Sigmoid colon (tissue), 7 donors: ENCODE measurements around the gene RASD1. TPM values are rescaled to one million over a fixed set of nuclear protein-coding genes. Genes with fewer than 3 reads are reported as not detected.

Experiments
- DNase-seq: peaks from one replicate; pipeline ENCODE4 v3.0.0-alpha.2; 2019
- H3K27ac ChIP-seq, 4 donors: fragments of 200-600 bp; sonication (generic); one replicate each; pipeline ENCODE4 v1.5.1; 2016 to 2019; ENCODE audit warnings: mild to moderate bottlenecking in 1 of 4
- H3K27me3 ChIP-seq, 3 donors: fragments of 200-600 bp; sonication (generic); one replicate each; pipeline ENCODE4 v1.5.1; 2019; ENCODE audit warnings: mild to moderate bottlenecking in 1 of 3
- H3K36me3 ChIP-seq, 4 donors: fragments of 200-600 bp; sonication (generic); one replicate each; pipeline ENCODE4 v1.5.1; 2016 to 2019
- H3K4me1 ChIP-seq, 4 donors: fragments of 200-600 bp; sonication (generic); one replicate each; pipeline ENCODE4 v1.5.1; 2017 to 2019
- H3K4me3 ChIP-seq, 4 donors: fragments of 200-600 bp; sonication (generic); one replicate each; pipeline ENCODE4 v1.5.1; 2017 to 2019; ENCODE audit warnings: mild to moderate bottlenecking in 2 of 4, moderate library complexity in 1 of 4
- H3K9me3 ChIP-seq, 4 donors: fragments of 200-600 bp in 3 of 4; sonication (generic) in 3 of 4; one replicate each; pipeline versions ENCODE4 v1.5.1 to v1.6.1; 2013 to 2019
- CTCF ChIP-seq, 4 experiments: fragments of 450-650 bp in 3 of 4; fragments of 200-600 bp in 1 of 4; IDR thresholded peaks; one replicate each; pipeline ENCODE4 v1.5.1; 2016 to 2019; ENCODE audit warnings: antibody characterized with exemption in 4 of 4, mild to moderate bottlenecking in 3 of 4, moderate library complexity in 2 of 4
- EP300 ChIP-seq, 4 donors: sonication (generic); formaldehyde crosslinking; IDR thresholded peaks; one replicate each; pipeline ENCODE4 v1.6.1; 2017; ENCODE audit warnings: antibody characterized with exemption in 4 of 4
- POLR2A ChIP-seq, 2 donors: fragments of 450-650 bp; IDR thresholded peaks; one replicate each; pipeline ENCODE4 v1.6.1; 2016; ENCODE audit warnings: antibody characterized with exemption in 2 of 2, mild to moderate bottlenecking in 2 of 2, moderate library complexity in 2 of 2
- POLR2AphosphoS5 ChIP-seq, 4 donors: sonication (generic); formaldehyde crosslinking; IDR thresholded peaks; one replicate each; pipeline ENCODE4 v1.6.1; 2017; ENCODE audit warnings: antibody characterized with exemption in 4 of 4
- WGBS, 2 donors: extraction: QIAGEN DNeasy Blood & Tissue Kit; methylation state at CpG; one replicate each; pipeline ENCODE4 v1.1.7; 2013; 5-methylcytosine and 5-hydroxymethylcytosine counted together
- intact Hi-C: fragments of 100-400 bp; cut with DNase I; formaldehyde crosslinking; loops from one replicate; pipeline ENCODE4 v1.15.1; 2023
- polyA plus RNA-seq, 3 donors: library from polyadenylated mRNA; stranded (reverse); fragments of 200-250 nt; gene quantifications; one replicate each; pipeline ENCODE4 v1.2.3, GENCODE V29; 2013
- total RNA-seq, 4 donors: library from RNA; depleted of rRNA; stranded (reverse); fragments of >200 nt; gene quantifications; one replicate each; pipeline ENCODE4 v1.1.0, GENCODE V29; 2016
- donor health status: healthy with polysubstance abuse.
- donor health status: Bipolar disorder and iron deficiency.
- donor health status: healthy.

The RASD1 gene
- total RNA-seq: 10 to 100 TPM in 3 of 4 donors, 1 to 10 TPM in 1; 5.8 to 12.8 (median 12.1) TPM
- polyA plus RNA-seq: 10 to 100 TPM in 2 of 3 donors, 1 to 10 TPM in 1; 10.0 to 40.8 (median 26.4) TPM

- peak within 1 kb of the TSS; percentile 82 to 89 (median 86) for H3K27ac ChIP-seq
- H3K4me1 ChIP-seq: peaks cover 0 to 24% (median 23%) of the 10 kb centered on the region in 4 donors
- DNase-seq: peak; percentile 96
- TF ChIP-seq CTCF (IDR thresholded peaks at IDR 0.05) (peak; percentile 30 to 98 (median 46)), POLR2A (IDR thresholded peaks at IDR 0.05) (peak; percentile 83 to 87), POLR2AphosphoS5 (IDR thresholded peaks at IDR 0.05) (peak; percentile 85 to 97 (median 92)), EP300 (IDR thresholded peaks at IDR 0.05) (no peak)
- H3K36me3 ChIP-seq: peaks cover 0 to 17% (median 8%) of the 10 kb centered on the region in 4 donors
- intact Hi-C loops: loop anchor here (1.0 to 2.0 kb wide), 5 partner anchors 20 to 146 kb away; partner anchors contain the start of genes MED9 and PEMT
- 0 to 1% methylated on average over 93 of the region's 93 CpGs for WGBS, 2 donors
- peak within 1 kb of the TSS; percentile 59 to 75 (median 64) for H3K4me3 ChIP-seq
- H3K9me3 ChIP-seq: no peaks in the 10 kb centered on the region
- H3K27me3 ChIP-seq: peaks cover 0 to 11% (median 0%) of the 10 kb centered on the region in 3 donors
Observed at GRCh38 chr17:17496189-17497064, at the start of gene RASD1. TSS of gene RASD1 (minus strand) at chr17:17496395. CDS start at chr17:17496181, 214 bp downstream.

- 93 to 95% methylated on average over 7 of the region's 7 CpGs for WGBS, 2 donors
- Histone ChIP-seq H3K36me3 (no peaks in the 10 kb centered on the region), H3K27ac (no peak overlapping the region), H3K4me1 (peaks cover 0 to 15% (median 6%) of the 10 kb centered on the region in 4 donors), H3K4me3 (no peak overlapping the region), H3K27me3 (no peaks in the 10 kb centered on the region), H3K9me3 (no peaks in the 10 kb centered on the region)
- intact Hi-C loops: no loop called here
- TF ChIP-seq EP300 (IDR thresholded peaks at IDR 0.05) (no peak), POLR2A (IDR thresholded peaks at IDR 0.05) (no peak), POLR2AphosphoS5 (IDR thresholded peaks at IDR 0.05) (no peak), CTCF (IDR thresholded peaks at IDR 0.05) (no peak)
- DNase-seq: no peak
Observed at GRCh38 chr17:17545984-17546383, 49.8 kb upstream of the RASD1 start.

- Histone ChIP-seq H3K27ac (no peak overlapping the region), H3K9me3 (no peaks in the 10 kb centered on the region), H3K36me3 (no peaks in the 10 kb centered on the region), H3K4me3 (no peak overlapping the region), H3K27me3 (no peaks in the 10 kb centered on the region), H3K4me1 (peaks cover 0 to 17% (median 6%) of the 10 kb centered on the region in 4 donors)
- intact Hi-C loops: no loop called here
- TF ChIP-seq POLR2AphosphoS5 (IDR thresholded peaks at IDR 0.05): no peak
- TF ChIP-seq EP300 (IDR thresholded peaks at IDR 0.05): no peak
- TF ChIP-seq POLR2A (IDR thresholded peaks at IDR 0.05): no peak
- TF ChIP-seq CTCF (IDR thresholded peaks at IDR 0.05): no peak
- WGBS, 2 donors: 93 to 95% methylated on average over 20 of the region's 20 CpGs
- DNase-seq: no peak
Observed at GRCh38 chr17:17545031-17545820, 49.0 kb upstream of the RASD1 start.

GRCh38 chr17:17542906-17543635 is 46.9 kb upstream of the RASD1 start:
- DNase-seq: no peak
- Histone ChIP-seq H3K36me3 (no peaks in the 10 kb centered on the region), H3K9me3 (no peaks in the 10 kb centered on the region), H3K27me3 (no peaks in the 10 kb centered on the region), H3K4me3 (no peak overlapping the region), H3K27ac (no peak overlapping the region), H3K4me1 (peaks cover 0 to 24% (median 6%) of the 10 kb centered on the region in 4 donors)
- WGBS, 2 donors: 96% methylated on average over 22 of the region's 22 CpGs
- TF ChIP-seq CTCF (IDR thresholded peaks at IDR 0.05): no peak
- TF ChIP-seq POLR2AphosphoS5 (IDR thresholded peaks at IDR 0.05): no peak
- no peak for TF ChIP-seq POLR2A (IDR thresholded peaks at IDR 0.05)
- intact Hi-C loops: no loop called here
